NCI-H82 (cell line): ENCODE measurements around the gene LRRC15.
A peak's percentile ranks its signal among the peaks of the same experiment; 100 is the strongest.

ENCODE experiments used
- DNase-seq: peaks from one replicate; lab custom pipeline; 2025; lab: John Stamatoyannopoulos, UW

LRRC15 gene

DNA sequence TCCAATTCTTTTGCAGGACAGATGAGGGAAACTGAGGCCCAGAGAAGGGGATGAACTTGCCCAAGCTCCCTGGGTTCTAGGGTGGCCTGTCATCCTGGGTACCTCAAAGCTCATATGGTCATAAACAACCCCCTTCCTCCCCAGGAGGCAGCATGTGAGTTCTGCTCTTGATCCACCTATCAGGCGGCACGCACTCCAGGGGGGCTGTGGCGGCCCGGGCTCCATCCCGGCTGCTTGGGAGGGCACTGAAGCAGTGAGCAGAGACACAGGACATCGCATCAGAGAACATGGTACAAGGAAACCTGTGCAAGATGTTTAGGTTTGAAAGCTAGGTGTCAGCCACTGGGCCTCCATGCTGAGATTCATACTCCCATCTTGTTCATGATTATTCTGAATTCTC lies 52.6 kb downstream of the LRRC15 start:
- DNase-seq: no peak

DNA sequence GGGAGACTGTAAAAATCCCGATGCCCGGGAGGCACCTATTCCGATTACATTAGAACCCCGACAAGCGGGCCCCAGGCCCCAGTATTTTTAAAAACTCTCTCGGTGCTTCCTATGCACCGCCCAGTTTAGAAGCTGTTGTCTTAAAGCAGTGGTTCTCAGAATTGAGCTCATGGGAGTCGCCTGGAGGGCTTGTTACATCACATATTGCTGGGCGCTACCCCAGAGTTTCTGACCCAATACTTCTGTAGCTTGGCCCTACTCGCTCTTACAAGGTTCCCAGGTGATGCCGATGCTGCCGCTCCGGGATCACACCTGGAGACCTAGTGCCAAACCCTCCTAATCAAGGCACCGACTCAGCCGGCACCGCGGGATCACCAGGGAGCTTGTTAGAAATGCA lies 53.6 kb downstream of the LRRC15 start:
- DNase-seq: no peak

DNA sequence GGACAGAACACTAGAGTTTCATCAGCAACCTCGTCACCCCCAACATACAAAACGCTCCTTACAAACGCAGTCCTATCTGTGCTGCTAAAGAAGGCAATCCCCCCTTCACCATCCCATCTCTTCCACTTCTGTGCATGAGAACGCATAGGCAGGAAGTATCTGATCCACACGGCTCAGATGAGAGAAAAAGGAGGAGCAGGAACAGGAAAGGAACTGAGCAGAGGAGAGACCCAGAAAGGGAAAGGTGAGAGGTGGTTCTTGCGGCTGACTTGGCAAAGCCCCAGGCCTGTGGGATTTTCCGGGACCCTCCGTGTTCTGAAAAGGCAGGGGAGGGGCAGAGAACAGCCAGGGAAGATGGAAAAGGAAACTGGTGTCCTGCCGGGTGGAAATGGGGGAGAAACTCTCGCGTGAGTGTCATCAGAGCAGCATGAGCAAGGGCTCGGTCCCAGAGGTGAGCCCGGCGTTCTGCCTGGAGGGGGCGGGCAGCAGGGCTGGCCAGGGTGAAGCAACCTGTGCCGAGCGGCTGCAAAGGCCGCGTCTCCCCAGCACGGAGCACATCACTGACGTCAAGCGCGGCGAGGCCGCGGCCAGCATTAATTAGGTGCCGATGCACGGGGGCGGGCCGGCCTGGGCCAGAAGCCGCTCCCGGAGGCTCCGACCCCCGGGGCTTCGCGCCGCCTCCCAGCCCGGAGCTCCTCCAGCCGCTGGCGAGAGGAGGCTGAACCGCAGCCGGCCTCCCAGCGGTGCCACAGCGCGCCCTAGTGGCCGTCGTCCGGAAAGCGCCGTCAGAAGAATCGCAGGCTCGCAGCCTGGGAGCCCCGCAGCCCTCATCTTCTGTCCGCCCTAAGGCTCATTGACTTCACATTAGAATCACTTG lies 54.2 kb downstream of the LRRC15 start:
- DNase-seq: peak; percentile 91

DNA sequence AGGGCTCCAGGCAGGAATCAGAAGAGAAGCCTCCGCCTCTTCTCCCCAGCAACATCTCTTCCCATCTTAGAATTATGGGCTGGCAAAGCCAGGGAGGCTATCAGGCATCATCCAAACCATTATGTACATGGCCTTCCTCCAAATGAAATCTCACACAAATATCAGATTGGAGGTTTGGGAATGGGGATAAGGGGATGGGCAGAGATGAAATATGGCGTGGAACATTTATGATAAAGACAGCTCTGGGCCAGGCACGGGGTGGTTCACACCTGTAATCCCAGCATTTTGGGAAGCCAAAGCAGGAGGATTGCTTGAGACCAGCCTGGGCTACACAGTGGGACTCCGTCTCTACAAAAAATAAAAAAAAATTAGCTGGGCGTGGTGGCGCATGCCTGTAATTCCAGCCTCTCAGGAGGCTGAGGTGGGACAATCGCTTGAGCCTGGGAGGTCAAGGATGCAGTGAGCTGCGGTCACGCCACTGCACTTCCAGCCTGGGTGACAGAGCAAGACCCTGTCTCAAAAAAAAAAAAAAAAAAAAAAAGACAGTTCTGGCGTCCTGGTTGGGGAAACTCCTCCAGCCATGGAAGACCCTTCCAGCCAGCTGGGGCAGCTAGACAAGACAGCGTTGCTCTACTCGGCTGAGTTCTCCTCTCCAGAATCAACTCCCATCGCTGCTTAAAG lies 55.0 kb downstream of the LRRC15 start:
- DNase-seq: no peak

DNA sequence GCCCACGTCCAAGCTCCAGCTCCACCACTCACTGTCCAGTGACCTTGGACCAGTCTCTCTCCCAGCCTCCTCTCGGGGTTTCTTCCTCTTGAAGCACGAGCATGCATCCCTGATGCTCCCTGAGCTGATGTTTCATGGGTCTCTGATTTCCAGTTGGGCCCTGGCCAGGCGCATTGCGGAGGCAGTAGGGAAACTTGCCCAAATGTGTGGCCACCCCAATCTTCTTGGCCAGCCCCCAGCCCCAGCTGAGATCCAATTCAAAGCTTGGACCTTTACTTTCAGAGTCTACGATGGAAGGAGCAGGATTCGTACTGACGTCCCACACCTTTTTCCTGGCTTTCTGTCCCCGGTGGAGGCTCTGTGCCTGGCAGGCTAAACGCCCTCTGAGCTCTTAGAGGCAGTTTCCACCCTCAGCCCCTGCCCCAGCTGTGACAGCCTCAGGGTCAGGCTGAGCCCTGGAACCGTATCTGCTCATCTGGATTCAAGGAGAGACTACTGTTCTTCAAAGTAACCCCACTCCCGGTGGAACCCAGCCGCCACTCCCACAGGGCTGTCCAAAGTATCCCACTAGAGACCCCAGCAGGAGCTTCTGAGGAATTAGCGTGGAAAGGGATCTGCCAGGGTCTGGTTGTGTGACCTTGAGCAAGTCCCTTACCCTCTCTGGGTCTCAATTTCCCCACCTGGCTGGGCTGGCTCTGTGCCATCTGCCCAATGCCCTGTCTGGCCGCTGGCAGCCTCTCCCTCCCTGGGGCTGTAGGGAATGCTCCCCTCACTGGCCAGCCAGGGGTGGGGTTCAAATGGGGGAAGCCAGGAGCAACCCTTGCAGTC lies 55.8 kb downstream of the LRRC15 start:
- peak; percentile 33 for DNase-seq

DNA sequence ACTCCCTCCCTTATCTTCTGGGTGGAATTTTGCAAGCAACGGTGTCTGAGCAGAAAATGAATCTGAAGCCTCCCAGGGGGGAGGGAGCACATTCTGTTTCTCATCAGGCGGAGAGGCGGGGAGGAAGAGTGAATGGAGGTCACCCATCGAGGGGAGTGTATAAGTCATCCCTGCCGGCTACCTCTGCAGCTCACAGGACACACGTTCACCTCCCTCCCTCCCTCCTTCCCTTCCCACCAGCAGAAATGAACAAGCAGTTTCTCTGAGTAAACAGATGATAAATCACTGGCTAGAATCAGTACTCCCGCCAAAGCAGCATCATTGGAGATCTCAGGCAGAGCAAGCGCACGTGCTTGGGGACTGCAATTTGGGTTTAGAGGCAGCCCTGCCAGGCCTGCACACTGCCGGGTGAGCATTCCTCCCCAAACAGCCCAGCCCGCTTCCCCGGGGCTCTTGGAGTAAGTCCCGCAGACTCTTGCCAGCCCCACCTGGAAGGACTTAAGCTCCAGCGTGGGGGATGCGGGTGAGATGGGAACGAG lies 56.7 kb downstream of the LRRC15 start:
- peak; percentile 60 for DNase-seq

DNA sequence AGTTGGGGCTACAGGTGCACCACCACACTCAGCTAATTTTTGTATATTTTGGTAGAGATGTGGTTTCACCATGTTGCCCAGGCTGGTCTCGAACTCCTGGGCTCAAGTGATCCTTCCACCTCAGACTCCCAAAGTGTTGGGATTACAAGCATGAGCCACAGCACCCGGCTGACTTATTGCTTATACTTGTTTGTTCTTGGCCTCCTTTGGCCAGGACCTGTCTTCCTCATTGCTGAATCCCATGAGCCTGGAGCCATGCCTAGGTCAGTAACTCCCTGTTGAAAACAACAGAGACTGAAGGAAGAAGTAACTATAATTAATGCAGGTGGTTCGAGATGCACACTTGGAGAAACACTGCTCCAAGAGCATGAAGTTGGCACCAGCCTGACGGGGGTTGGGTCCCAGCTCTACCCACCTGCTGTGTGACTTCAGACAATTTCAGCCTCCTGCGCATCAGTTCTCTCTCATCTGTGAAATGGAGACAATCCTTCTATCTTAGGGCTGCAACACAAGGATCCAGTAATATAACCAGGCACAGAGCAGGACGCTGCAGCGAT lies 57.3 kb downstream of the LRRC15 start:
- DNase-seq: no peak

DNA sequence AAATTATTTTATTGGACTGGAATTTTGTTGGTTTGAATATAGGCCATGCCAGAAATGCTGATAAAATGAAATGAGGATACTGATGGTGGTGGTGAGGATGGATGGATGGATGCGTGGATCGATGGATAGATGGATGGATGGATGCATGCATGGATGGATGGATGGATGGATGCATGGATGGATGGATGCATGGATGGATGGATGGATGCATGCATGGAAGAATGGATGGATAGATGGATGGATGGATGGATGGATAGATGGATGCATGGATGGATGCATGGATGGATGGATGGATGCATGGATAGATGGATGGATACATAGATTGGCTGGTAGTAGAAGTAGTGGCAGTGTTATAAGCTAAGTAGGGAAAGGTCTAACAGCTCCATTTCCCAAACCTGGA lies 58.5 kb downstream of the LRRC15 start:
- no peak for DNase-seq

DNA sequence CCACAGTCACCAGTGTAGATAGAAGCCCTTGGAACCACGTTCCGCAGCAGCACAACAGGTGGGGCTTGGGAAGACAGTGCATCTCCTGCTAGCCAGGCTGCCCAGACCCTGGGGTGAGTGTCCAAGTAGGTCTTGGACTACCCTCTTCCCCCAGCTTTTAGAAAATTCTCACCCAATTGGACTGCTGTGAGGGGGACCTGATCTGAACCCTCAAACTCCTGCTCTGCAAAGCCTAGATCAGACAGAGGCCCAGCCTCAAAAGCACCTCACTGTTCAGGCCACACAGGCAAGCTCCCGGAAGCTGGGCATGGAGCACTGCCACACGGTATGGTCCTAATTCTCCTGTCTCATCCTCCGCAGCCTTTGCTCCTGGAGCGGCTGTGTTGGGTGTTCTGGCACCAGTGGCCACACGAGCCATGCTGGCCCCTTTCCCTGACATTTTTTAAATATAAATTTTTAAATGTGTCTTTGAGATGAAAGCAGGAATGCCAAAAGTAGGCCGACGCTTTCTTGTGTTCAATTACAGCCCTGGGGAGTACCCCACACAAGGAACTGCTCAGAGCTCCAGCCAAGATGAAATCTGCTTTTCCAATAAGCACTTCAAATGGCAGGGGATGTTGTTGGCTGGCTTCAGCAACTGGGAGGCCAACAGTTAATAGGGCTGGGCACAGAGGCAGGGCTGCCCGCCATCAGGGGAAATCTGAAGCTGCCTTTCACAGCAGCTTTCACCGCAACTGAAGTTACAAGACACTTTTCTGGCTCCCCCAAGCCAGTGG lies 59.3 kb downstream of the LRRC15 start:
- DNase-seq: no peak

DNA sequence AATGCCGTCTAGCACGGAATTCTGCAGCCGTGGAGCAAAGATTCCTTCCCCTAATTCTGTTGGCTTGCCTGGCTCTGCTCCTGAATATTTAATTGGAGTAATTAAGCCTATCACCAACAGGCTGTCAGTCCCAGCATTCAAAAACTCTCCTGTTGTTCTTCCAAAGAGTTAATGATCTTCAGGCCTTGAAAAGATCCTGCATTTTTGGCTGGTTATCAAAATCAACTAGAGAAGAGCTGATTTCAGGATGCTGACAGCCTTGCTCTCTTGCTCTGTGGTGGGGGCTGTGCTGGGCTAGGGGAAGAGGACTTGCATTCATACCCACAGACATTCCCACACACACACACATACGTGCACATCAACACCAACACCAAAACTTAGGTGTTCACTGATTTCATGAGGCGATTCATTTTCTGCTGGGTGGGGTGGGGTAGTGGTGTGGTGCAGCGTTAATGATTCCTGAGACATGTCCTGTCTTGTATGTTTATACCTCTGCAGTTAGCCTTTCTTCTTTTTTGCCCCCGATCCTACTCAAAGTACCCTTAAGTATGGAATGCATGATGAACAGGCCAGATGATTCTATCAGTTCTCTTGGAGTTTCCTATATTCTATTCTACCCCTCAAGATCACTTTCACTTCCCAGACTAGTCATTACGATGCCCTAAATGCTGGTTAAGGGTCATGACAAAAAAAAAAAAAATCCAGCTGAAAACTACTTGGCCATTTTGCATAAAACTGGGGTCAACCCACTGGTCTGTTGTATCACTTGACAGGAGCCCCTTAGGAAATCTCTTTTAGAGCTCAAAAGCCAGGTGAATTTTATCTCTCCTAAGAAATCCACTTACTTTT lies 60.7 kb downstream of the LRRC15 start:
- DNase-seq: no peak

DNA sequence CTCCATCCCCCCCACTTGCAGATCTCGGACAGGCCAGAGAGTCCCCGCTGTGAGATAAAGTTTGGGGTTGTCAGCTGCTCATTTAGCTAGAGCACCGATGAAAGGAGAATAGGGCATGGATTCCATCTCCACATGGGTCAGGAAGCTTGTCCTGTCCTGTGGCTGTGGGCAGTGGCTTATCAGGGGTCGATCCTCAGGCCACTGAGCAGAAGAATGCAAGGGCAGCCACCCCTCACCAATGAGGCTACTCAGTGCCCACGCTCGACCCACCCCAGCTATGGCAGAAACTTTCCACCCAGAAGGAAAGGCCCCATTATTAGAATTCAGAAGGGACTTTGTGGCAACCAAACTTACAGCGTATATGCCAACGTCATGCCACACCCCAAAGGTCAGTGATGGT lies 61.7 kb downstream of the LRRC15 start:
- no peak for DNase-seq

DNA sequence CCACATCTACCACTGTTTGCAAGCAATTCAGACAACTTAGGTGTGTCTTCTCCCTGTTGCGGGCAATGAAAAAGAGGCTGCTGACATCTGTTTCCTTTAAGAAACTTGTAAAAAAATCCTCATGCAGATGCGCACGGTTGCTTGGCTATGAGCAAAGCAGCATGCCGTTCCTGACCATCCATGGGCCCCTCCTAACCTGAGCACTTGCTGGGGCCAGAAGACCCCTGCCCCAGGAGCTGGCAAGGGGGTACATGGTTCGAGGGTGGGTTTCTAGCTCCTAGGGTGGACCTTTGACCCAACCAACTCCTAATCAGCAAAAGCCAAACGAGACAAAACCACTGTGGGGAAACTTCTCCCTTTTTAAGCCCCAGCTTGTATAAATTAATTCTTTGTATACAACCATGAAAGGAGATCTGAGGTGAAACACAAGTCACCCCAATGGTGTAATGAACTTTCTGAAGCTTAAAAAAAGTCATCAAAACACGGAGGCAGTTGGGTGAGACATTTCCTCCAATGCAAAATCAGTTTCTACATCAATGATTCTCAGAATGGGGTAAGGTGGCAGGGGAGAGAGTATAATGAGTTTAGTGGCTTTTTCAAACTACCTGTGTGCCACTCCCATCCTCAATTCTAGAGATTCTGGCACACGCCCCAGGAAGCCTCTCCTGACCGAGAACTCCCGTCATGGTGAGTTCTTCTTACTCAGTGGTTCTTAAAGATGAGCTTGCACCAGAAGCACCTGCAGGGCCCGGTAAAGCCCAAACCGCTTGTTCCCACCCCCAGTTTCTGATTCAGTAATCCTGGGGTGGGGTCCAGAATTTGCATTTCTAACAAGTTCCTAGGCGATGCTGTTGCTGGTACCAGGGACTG lies 62.5 kb downstream of the LRRC15 start:
- DNase-seq: no peak

DNA sequence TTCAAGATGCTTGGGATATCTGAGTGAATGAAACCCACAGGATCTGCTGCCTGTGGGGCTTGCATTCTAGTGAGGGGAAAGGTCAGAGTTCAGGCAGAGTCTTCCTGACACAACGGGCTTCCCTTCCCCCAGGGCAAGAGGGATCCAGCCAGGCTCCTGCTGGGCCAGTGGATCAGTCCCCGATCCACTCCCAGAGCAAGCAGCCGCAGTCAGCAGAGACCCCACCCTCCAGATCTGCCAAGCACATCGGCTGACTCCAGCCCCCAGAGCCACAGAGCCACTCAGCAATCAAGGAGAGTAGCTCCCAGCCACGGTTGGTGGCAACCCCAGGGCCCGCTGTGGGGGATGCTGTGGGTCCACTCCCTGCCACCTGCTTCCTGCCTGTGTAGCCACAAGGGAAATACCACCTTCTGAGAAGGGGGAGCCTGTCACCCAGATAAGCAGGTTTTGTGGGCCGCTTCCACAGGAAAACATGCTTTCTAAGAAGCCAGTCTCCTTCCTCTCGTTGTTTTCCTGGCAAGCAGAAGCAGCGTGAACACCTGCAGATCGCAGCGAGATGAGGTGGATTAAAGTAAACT lies 63.3 kb downstream of the LRRC15 start:
- no peak for DNase-seq

DNA sequence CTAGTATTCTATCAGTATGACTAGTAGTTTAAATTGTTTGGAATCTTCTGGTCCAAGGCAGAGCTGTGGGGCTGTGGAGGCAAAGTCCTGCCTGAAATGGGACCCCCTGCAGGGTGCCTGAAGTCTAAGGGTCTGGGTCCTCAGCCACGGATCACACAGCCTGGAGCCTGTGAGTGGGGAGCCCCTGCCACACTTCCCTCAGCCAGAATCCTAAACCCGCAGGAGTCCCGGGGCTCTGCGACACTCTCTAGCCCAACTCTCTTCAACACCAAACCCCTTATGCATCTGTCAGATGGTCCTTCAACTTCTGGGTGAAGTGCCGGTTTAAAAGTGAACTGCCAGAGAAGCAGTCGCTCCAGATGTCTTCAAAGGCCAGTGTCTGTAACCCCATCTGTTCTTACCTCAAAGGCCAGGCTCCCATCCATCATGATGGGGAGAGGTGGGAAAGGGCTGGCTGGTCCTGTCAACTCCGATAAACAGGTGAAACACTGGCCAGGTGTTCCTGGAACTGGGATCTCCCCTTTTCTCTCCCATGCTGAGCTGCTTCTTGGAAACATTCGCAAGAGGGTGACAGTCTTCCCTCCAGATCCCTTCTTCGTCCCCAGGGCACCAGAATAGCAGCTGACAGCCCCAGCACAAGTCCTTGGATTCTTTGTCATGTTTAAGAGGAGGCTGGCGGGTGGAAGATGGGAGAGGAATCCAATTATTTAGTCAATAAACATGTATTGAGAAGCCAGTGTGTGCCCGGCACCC lies 64.0 kb downstream of the LRRC15 start:
- DNase-seq: peak; percentile 48
